22Rv1 (cell line): ENCODE measurements around the gene GATA5.

Experiments
- H3K27ac ChIP-seq: fragments of 450-650 bp; 2 replicates; pipeline ENCODE4 v1.5.1; 2017
- CTCF ChIP-seq: fragments of 450-650 bp; IDR thresholded peaks from 2 replicates; pipeline ENCODE4 v1.5.1; 2017; ENCODE audit warnings: mild to moderate bottlenecking
- ZFX ChIP-seq: fragments of 450-650 bp; IDR thresholded peaks from 2 replicates; pipeline ENCODE4 v1.6.1; 2017; ENCODE audit warnings: antibody characterized with exemption, borderline replicate concordance

GATA5 gene, protein sequence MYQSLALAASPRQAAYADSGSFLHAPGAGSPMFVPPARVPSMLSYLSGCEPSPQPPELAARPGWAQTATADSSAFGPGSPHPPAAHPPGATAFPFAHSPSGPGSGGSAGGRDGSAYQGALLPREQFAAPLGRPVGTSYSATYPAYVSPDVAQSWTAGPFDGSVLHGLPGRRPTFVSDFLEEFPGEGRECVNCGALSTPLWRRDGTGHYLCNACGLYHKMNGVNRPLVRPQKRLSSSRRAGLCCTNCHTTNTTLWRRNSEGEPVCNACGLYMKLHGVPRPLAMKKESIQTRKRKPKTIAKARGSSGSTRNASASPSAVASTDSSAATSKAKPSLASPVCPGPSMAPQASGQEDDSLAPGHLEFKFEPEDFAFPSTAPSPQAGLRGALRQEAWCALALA

DNA sequence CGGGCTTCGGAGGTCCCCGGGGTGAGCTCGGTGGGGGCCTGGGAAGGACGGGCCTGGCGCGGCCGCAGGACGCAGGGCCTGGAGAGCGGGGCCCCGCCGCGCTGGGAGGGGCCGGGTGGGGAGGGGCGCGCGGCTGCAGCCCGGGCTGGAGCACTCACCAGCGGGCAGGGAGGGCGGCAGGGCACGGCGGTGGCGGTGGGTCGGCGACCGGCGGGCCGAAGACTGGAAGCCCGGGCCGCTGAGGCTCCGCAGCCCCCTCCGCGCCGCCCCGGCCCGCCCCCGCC, at the start of gene GATA5:
Gene GATA5 (minus strand): TSS at position 224 of the 284 bp plus-strand sequence. CDS start 474 bp downstream, outside the sequence.
- H3K27ac ChIP-seq: no peak within 1 kb of the TSS
- TF ChIP-seq CTCF (no peak), ZFX (no peak)

DNA sequence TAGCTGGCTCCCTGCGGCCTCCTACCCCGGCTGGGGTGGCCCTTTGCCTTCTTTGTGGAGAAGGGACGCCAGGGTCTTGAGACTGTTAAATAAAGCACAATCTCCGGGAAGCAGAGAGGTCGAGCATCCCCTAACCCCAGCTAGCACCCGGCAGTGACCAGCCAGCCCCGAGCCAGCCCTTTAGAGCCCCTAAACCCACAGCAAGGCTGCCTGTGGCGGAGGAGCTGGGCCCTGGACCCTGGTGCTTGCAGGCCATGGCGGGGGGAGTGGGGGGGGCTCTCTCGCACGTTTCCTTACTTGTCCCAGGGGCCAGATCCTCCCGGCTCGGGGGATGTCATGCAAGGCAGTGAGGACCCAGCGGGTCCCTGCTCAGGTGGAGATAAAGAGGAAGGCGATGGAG, 49.2 kb upstream of the GATA5 start:
- TF ChIP-seq CTCF (no peak), ZFX (no peak)
- no peak overlapping the region for H3K27ac ChIP-seq

- TF ChIP-seq CTCF (no peak), ZFX (no peak)
Observed at GRCh38 chr20:62524505-62524911, 48.7 kb upstream of the GATA5 start.

GRCh38 chr20:62523473-62524203, 47.8 kb upstream of the GATA5 start:
- TF ChIP-seq CTCF: no peak
- TF ChIP-seq ZFX: no peak
- H3K27ac ChIP-seq: no peak overlapping the region

More at GRCh38 chr20:62524505-62524911, 48.7 kb upstream of the GATA5 start:
- no peak overlapping the region for H3K27ac ChIP-seq

DNA sequence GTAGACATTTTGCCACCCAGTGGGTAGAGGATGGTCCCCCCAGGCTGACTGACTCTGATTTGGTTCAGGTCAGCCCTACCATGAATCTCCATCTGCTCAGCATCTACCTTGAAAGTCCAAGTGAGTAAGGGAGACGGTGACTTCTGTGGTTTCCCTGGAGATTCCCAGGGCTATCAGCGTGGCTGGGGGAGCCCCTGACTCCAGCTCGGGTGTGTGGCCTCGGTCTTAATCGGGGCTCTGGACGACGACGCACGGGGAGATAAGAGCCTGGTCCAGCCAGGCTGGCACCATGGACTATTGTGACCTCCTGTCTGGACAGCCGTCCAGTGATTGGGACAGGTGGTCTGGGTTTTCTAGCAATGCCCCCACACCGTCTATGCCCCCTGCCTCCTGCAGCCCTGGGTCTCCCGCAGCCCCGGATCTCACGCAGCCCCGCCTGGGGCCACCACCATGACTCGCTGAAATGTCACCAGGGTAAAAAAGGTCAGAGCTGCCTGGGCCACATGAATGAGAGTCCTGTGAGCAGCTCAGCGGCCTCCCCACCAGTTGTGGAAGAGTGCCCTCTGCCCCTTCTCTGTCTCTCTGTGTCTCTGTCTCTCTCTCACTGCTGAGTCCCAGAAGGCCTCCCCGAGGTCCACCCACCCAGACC, 47.1 kb upstream of the GATA5 start:
- no peak for TF ChIP-seq CTCF
- TF ChIP-seq ZFX: no peak
- H3K27ac ChIP-seq: no peak overlapping the region

GRCh38 chr20:62519826-62520225, 44.0 kb upstream of the GATA5 start:
- TF ChIP-seq CTCF (no peak), ZFX (no peak)
- H3K27ac ChIP-seq: no peak overlapping the region

GRCh38 chr20:62518911-62519310, 43.1 kb upstream of the GATA5 start:
- no peak overlapping the region for H3K27ac ChIP-seq
- TF ChIP-seq ZFX: no peak
- no peak for TF ChIP-seq CTCF
